ENCODE data around the gene CCDC18.

- TF ChIP-seq CTCF (IDR thresholded peaks at IDR 0.05; ENCODE audit: low read depth, low read length, poor library complexity, severe bottlenecking) (no peak), EZH2phosphoT487 (IDR thresholded peaks at IDR 0.05; ENCODE audit: borderline replicate concordance, low read length) (no peak)
Observed at GRCh38 chr1:93186667-93187066, 6.1 kb downstream of the CCDC18 start.
